Measurements from ENCODE around the gene LMNTD2. TPM values are rescaled to one million over a fixed set of nuclear protein-coding genes. Genes with fewer than 3 reads are reported as not detected.
A peak's percentile ranks its signal among the peaks of the same experiment; 100 is the strongest.

Gene LMNTD2
- total and polyA plus RNA-seq, 2 of the 13 experiments (the other 11 are each of a cell fraction or from before 2014, with no cell fraction given), result 1.1 to 3.1 TPM

GRCh38 chr11:559712-560304 is 730 bp downstream of the LMNTD2 start (continued):
- TF ChIP-seq ZNF530 (CRISPR knock-in tag; IDR thresholded peaks at IDR 0.05; ENCODE audit: low read depth) (no peak), HMGXB4 (CRISPR knock-in tag; IDR thresholded peaks at IDR 0.05; ENCODE audit: borderline replicate concordance in 1 of 2, low read depth in 1 of 2) (peak in 1 of 2 experiments; percentile 35; a peak in 3 of 4 replicates), HDAC1 (CRISPR knock-in tag; IDR thresholded peaks at IDR 0.05) (peak; percentile 68), MEIS1 (CRISPR knock-in tag; IDR thresholded peaks at IDR 0.05; ENCODE audit: borderline replicate concordance) (peak; percentile 30; the same call in 1 of the 2 replicates), DRAP1 (CRISPR knock-in tag; IDR thresholded peaks at IDR 0.05) (0 out of 2 replicates have a peak, but pooled peaks have one; percentile 29), ZNF615 (CRISPR knock-in tag; IDR thresholded peaks at IDR 0.05; ENCODE audit: borderline replicate concordance) (no peak), POLR2AphosphoS5 (IDR thresholded peaks at IDR 0.05; ENCODE audit: low read depth, low read length) (peak; percentile 34; the same call in 1 of the 2 replicates), PCBP1 (IDR thresholded peaks at IDR 0.05; ENCODE audit: borderline replicate concordance, low read depth, low read length) (0 out of 2 replicates have a peak, but pooled peaks have one; percentile 7), FOXP4 (CRISPR knock-in tag; IDR thresholded peaks at IDR 0.05) (peak; percentile 23; the same call in 1 of the 2 replicates), ZNF792 (CRISPR knock-in tag; IDR thresholded peaks at IDR 0.05) (0 out of 2 replicates have a peak, but pooled peaks have one; percentile 16), REPIN1 (CRISPR knock-in tag; IDR thresholded peaks at IDR 0.05; ENCODE audit: borderline replicate concordance, low read depth) (0 out of 2 replicates have a peak, but pooled peaks have one; percentile 9), KLF6 (CRISPR knock-in tag; IDR thresholded peaks at IDR 0.05) (no peak), LCORL (IDR thresholded peaks at IDR 0.05) (no peak), LCORL (CRISPR knock-in tag; IDR thresholded peaks at IDR 0.05) (peak; percentile 45), ZNF83 (CRISPR knock-in tag; IDR thresholded peaks at IDR 0.05; ENCODE audit: borderline replicate concordance) (no peak), ZMYM3 (CRISPR knock-in tag; IDR thresholded peaks at IDR 0.05) (peak; percentile 48; the same call in 1 of the 2 replicates), ZNF282 (IDR thresholded peaks at IDR 0.05; ENCODE audit: partially characterized antibody) (no peak), ZNF776 (CRISPR knock-in tag; IDR thresholded peaks at IDR 0.05) (0 out of 2 replicates have a peak, but pooled peaks have one; percentile 6), YEATS4 (CRISPR knock-in tag; IDR thresholded peaks at IDR 0.05; ENCODE audit: borderline replicate concordance) (no peak), ZNF549 (CRISPR knock-in tag; IDR thresholded peaks at IDR 0.05) (no peak), FOXP1 (IDR thresholded peaks at IDR 0.05) (no peak), FOXP1 (CRISPR knock-in tag; IDR thresholded peaks at IDR 0.05) (no peak), NR2F1 (CRISPR knock-in tag; IDR thresholded peaks at IDR 0.05) (no peak)
- TF ChIP-seq, protein P1, sequence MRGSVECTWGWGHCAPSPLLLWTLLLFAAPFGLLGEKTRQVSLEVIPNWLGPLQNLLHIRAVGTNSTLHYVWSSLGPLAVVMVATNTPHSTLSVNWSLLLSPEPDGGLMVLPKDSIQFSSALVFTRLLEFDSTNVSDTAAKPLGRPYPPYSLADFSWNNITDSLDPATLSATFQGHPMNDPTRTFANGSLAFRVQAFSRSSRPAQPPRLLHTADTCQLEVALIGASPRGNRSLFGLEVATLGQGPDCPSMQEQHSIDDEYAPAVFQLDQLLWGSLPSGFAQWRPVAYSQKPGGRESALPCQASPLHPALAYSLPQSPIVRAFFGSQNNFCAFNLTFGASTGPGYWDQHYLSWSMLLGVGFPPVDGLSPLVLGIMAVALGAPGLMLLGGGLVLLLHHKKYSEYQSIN (CRISPR knock-in tag; IDR thresholded peaks at IDR 0.05; ENCODE audit: borderline replicate concordance), result no peak

All from HepG2 (cell line).